HuH-7.5 (cell line): Measurements from ENCODE around the gene KRT82.
"Not testable (repeated sequence)": the region's sequence is repeated elsewhere in the genome, so short reads cannot be mapped to it uniquely, and the experiment has no call there.

Experiments
- DNase-seq: peaks from one replicate; pipeline ENCODE4 v3.0.0; 2011; ENCODE audit warnings: low spot score

The KRT82 gene

DNA sequence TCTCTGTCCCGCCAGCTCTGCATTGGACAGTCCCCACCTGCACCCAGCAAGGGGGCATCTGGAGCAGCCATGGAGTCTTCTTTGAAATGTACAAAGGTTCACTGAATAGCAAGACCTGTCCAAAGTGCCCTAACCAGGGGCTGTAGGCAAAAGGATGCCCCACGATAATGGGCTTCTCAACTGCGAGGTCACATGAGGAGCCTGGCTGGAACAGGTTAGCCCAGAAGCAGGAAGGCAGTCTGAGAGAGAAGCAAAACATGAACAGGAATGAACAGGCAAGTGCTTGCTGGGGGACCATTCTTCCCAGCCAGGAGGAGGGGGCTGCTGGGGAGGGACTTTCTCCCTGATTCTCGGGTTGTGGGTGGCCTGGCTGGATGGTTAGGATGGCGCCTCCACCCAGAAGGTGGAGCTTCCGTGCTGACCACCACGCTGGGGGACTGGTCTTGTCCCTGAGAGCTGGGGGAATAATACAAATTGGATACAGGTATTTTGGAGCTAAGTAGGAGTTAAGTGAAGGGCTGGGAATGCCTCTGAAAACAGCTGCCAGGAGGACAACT, 46.0 kb downstream of the KRT82 start:
- no peak for DNase-seq

DNA sequence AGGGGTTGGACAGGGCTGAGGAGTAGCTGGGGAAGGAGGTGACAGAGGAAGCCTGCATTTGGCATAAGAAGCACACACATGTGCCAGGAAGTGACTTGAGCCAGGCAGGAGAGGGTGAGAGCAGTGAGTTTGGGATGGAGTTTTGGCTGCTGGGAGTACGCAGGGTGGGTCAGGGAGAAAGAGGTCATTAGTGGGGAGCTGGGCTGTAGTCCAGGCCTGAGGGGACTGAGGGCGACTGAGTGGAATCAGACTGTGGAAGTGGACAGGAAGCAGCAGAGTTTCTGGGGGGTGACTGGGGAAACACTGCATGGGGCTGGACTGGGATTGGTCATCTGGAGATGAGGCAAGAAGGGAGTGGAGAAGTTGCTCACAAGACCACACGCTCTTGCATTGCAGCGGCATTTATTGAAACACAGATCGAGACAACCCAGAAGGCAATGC, 46.5 kb downstream of the KRT82 start:
- DNase-seq = no peak

DNA sequence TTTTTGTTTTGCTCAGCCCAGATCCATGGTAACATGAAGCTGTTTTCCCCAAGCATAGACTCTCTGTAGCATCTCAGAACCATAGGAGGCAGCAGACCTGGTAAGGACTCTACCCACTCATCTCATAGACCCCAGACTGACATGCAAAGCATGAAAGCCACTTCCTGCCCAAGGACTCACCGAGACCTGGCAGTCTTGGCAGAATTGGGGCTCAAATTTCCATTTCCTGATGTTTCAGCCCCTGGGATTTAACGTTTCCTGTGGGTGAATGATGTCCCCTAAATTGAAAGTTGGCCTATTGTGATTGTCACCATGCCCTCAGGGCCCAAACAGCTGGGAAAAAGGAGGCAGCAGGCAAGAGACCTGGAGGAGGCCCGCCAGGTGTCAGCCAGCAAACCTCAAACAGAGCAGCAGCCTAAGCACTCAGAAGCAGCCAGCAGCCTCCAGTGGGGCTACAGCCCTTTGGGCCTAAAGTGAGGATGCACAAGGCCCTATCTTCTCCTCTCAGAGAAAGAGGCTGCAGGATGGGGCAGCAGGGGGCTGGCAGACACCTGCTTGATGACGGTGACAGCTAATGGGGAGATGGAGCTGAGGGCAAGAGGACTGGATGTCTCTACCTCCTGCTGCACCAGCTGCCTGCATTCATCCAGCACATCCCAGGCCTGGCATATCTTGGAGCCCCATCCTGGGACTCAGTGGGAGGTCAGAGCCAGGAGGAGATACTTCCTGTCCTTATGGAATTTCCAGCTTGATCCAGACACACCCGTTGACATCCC, 47.4 kb downstream of the KRT82 start:
- DNase-seq = no peak

DNA sequence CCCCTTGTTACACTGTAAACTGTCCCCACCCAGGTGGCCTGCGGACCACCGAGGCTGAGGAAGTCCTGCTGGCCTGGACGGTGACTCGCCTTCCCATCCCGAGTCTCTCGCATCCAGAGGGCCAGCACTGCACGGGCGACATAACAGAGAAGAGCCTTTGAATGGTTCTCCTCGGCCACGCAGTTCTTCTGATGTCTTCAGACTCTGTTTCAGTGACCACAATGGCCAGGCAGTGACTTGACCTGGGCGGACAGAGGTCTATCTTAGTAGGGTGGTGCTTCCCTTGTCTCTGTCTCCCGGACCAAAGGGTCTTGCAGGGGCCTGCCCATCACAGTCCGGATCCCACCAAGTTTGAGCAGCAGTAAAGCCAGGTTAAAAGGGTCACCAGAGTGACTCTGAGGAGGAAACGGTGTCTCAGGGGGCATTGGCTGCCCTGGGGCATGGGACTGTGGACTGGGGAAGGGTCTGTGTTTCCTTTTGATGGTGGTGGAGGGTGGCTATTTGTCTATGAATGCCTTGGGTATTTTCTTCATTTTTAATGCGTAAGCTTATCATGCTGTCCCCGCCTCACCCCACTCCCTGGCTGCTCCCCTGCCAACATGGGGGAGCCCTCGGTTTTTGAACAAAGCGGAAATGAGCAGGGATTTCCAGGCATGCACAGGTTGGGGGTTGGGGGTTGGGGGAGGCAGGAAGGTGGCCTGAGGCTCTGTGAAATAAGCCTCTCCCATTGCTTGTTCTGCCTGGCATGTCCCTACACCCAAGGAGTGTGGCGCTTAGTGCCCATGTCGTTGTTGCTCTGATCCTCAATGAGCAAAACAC, 49.2 kb downstream of the KRT82 start:
- DNase-seq = no peak

DNA sequence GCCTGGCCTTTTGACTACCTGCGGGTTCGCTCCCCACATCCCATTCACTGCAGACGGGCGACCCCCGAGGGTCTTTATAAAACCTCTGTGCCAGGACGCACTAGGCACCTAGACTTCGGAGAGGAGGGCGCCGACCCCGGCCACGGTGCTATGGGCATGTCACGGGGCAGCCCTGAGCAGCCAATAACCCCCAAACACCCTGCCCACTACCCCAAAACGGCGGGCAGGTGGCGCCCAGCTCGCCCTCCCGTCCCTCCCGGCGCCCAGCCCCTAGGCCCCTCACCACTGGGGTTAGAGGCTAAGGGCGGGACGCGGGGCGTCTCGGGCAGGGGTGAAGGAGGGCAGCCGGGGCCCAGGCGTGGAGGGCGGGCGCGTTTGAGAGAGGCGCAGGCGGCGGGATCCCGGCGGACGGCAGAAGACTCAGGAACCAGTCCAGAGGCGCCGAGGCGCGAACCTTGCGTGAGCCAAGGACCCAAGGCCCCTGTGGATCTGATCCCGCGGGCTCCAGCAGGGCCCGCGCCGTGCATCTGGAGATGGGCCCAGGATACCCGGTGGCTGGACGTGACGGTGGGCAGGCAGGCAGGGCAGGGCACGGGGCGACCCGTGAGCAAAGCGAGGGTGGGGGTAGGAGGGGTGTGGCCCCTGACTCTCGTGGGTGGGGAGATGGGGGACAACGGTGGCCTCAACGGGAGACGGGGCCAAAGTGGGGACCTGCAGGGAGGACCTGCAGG, 49.9 kb downstream of the KRT82 start:
- DNase-seq = no peak

DNA sequence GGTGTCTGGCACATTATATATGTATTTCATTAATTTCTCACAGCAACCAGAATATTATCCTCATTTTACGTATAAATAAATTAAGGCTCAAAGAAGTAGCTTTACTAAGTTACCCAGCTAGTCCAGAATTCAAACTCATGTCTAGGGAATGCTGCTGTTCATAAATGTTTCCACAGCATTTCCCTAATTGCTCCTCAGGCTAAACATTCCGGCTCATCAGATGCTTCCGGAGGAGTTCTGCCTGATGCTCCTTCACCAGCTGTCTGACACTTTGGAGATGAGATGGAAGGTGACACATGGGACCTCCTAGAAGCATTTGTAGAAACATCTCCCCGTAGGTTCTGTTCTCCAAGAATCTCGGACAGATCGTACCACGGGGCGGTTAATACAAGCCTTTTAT, 51.0 kb downstream of the KRT82 start:
- DNase-seq = no peak

DNA sequence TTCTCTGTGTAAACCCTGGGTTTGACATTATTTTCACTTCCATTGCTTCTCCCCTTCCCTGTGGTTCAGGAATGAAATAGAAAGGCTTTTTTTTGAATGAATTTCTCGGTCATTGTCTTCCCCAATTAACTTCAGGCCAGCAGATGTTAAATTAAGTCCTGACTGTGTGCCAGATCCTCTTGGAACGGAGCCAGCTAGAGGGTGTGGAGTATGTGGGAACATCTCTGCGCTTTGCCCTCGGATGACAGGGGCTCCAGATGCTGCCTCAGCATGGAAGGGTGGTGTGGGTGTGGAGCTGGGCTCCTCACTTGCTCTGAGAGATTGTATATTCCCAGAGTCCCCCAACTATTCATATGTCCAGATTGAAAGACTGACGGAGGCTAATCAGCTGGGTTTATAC, 51.9 kb downstream of the KRT82 start:
- no peak for DNase-seq

DNA sequence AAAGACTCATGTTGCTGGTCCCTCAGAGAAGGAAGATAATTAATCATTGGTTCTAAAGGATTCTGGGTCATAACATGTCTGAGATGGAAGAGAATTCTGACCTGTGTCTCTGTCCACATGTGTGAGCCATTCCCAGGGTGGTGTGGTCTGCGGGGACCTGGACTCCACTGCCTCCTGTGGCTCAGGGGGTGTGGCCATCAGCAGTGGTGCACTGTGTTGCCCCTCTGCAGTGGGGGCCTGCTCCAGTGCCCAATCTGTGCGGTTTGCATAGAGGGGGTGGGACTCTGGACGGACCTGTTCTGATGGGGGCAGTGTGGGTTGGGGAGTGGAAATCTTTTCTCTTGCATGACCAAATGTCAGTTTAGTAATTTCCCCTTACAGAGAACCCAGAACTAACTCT, 52.4 kb downstream of the KRT82 start:
- DNase-seq = no peak

DNA sequence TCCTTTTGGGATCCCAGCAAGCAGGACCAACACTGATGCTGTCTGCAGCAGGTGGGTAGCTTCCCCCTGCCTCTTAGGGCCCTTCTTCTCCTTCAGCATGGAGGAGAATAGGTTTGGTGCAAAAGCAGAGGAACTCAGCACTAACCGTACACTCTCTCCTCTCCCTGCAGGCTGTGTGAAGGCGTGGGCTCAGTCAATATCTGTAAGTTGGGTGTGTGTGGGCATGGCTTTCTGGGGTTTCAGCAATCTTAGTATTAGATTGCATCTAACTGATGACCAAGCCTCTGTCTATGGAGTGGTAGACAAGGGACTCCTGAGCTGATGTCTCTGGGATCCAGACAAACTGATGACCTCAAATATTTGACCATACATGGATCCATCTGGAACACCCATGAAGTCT, 53.2 kb downstream of the KRT82 start:
- no peak for DNase-seq

DNA sequence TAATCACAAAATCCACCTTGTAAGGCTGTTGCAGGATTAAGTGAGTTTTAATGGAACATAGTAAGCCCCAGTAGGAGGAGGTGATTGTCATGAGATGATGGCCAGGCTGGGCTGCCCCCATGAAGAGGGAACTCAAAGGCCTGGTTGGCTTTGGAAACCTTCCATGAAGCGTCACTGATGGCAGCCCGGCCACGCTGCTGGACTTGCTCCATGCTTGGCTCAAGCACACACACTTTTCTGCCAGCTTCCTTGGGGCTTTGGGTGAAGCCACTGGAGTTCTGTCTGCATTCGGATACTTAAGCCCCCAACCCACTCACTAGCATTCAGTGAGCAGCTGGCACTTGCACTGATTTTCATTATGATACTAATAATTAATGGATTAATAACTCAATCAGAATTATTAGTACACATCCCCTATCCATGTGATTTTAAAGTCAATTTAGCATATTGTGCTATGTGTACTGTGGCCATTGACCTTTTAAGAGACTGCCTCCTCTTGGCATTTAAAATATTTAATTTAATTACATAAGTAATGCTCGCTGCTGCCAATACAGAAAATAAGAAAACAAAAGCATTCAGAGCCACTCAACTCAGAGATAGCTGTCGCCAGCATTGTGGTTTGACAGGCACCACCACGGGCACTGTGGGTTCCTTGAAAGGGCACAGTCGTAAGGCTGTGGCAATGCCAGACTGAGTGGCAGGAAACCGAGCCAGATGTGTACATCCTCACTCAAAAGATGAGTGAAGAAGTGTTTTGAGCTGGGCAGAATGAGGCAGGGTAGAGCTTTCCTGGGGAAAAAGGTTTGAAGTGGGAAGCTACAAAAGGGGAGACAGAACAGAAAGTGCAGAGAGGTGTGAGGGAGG, 54.7 kb downstream of the KRT82 start:
- DNase-seq = no peak

DNA sequence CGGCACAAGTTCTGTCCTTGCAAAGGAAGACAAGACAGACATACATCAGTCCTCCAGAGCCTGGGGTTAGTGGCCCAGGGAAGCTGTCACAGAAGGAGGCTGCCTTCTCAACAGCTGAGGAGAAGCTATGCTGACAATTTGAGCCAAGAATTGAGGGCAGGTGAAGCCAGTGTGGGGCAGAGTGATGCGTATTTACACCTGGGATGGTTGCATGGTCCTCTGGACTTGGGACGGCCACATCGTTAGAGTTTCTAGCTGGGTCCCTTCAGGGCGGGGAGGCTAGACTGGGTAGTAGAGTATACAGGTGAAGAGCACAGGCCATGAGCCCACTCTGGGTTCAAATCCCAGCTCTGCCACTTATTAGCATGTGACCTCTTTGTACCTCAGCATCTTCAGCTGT, 55.3 kb downstream of the KRT82 start:
- no peak for DNase-seq

DNA sequence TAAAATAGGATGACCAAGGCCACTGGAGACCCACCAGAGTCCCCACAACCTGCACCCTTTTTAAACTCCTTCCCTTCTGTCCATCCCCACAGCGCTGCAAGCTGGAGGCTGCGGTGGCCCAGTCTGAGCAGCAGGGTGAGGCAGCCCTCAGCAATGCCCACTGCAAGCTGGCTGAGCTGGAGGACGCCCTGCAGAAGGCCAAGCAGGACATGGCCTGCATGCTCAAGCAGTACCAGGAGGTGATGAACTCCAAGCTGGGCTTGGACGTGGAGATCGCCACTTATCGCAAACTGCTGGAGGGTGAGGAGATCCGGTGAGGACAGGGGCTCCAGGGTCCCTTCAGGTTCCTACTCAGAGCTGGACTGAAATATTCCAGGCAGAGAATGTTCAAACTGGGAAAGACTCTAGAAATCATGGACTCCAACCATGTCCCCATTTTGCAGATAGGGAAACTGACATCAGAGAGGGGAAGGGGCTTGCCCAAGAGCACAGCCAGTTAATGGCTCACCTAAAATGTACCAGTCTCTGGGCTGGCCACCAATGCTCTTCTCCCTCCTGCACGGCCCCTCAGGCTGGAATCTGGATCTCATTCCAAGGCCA, 56.0 kb downstream of the KRT82 start:
- DNase-seq = no peak

DNA sequence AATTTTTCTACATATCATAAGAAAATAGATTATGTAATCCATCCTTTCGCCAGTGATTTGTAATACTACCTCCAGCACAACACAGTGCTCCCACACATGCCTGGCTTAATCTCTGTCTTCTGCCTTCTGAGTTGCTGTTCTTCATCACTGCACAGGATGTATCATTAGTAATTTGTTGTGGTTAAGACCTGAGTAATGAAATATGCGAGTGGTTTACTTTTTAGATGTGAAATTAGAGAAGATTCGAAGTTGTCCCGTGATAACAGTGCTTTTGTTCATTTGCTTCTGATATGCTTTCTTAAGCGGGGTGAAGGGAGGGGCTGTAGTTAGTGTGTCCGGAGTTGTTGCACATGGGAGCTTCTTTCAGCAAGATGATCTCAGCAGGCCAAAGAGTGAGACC, 56.9 kb downstream of the KRT82 start:
- no peak for DNase-seq

DNA sequence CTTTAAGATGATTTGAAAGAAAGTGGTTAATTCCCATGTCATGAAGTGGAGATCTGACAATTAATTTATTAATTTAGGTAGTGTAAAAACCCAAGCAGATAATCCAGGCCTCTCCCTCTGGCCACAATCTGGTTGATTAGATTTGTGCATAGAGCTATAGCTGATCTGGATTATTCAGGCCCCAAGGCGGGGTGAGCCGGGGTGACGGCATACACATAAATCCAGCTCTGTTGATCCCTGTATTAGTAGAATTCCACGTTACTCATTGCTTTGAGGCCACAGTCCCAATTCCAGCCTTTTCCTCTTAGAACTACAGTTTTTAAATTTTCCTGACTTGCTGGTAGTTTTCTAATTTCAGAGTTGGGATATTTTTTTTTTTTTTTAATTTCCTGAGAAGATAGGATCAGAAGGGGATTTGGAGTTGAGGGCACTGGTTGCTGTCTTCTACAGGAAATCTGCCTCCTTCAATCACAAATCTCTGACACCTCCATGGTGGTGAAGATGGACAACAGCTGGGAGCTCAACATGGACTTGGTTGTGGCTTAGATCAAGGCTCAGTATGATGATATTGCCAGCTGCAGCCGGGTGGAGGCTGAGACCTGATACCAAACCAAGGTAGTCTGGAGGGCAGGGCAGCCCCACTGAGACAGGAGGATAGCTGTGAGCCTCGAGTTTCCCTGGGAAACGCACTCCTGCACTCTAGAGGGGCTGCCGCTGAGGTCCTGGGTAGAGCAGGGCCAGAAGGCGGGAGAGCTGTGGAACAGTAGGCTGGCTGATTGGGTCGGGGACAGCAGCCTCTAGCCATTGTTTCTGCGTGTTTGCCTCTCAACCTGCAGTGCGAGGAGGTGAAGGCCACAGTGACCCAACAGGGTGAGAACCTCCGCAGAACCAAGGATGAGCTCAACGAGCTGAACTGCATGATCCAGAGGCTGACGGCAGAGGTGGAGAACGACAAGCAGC, 58.3 kb downstream of the KRT82 start:
- DNase-seq = no peak

DNA sequence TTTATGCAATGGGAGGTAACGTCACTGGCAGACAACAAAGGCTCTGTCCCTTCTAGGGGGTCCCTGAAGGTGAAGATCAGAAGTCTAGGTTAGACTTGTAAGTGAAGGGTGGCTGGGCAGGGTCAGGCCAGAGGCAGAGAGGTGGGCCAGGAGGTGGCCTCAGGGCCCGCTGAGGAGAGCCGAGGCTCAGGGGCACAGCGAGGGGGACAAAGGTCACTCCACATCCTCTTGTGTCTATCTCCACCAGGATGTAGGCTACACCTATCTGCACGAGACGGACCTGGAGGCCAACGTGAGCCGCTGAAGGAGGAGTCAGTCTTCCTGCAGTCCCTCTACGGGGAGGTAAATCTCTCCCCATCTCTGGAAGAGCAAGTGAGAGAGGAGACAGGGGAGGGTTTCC, 59.1 kb downstream of the KRT82 start:
- DNase-seq = no peak

DNA sequence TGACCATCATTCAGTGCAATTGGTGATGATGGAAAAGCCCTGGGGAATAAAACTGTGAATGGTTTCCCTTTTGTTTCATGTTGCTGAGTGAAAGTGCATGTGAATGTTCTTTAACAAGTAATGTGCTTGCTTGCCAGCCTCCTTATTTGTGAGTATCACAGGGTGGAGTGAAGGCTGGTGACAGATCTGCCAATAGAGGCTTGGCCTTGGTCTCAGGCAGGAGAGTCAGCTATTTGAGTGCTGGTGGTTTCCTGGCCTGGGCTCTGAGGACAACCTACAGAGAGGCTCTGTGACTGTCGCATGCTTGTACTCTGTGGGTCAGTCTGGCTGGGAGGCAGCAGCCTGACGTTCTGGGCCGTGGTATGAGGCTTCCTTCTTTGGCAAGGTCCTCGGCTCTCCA, 59.5 kb downstream of the KRT82 start:
- DNase-seq = no peak

DNA sequence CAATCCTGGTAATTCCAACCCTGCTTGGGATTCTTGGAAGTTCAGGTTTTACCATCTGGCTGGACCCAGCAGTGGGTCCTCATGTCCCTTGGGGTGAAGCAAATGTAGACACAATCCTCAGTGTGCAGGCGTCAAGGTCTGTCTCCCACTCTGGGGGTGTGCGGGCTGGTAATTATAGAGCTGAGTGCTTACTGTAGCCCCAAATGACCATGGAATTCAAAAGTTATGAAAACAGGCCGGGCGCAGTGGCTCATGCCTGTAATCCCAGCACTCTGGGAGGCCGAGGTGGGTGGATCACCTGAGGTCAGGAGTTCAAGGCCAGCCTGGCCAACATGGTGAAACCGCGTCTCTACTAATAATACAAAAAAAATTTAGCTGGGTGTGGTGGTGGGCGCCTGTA, 61.1 kb downstream of the KRT82 start:
- DNase-seq = not testable (repeated sequence)

DNA sequence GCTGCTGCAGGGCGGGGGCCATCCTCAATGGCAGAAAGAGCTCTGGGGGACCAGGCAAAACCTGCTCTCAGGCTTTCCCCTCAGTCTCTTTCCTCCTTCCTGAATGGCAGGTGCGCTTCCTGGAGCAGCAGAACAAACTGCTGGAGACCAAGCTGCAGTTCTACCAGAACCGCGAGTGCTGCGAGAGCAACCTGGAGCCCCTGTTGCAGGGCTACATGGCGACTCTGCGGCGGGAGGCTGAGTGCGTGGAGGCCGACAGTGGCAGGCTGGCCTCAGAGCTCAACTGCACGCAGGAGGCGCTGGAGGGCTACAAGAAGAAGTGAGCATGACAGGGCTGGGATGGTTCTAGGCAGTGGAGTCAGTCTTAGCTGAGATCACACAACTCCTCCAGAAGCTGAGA, 62.0 kb downstream of the KRT82 start:
- DNase-seq = no peak
